Ectodermal cell (in vitro differentiated cells): ENCODE data around the gene EIF4H.

Experiments
- H3K27ac ChIP-seq: 2 replicates; pipeline ENCODE4 v1.7.0; 2013; ENCODE audit warnings: mild to moderate bottlenecking, low read depth, low read length; ENCODE audit not compliant: insufficient read depth, poor library complexity, severe bottlenecking
- H3K27me3 ChIP-seq: 2 replicates; pipeline ENCODE4 v1.7.0; 2013; ENCODE audit warnings: mild to moderate bottlenecking, low read length; ENCODE audit not compliant: insufficient read depth, control insufficient read depth, poor library complexity, severe bottlenecking
- H3K36me3 ChIP-seq: one replicate; pipeline ENCODE4 v1.7.0; 2013; ENCODE audit warnings: low read length; ENCODE audit not compliant: control insufficient read depth, insufficient read depth
- H3K4me1 ChIP-seq: one replicate; pipeline ENCODE4 v1.7.0; 2013; ENCODE audit warnings: low read length; ENCODE audit not compliant: control insufficient read depth, insufficient read depth
- H3K4me3 ChIP-seq: 2 replicates; pipeline ENCODE4 v1.7.0; 2013; ENCODE audit warnings: low read depth, low read length, control low read depth; ENCODE audit not compliant: insufficient read depth
- H3K9me3 ChIP-seq: 2 replicates; pipeline ENCODE4 v1.7.0; 2013; ENCODE audit warnings: mild to moderate bottlenecking, low read length, moderate library complexity; ENCODE audit not compliant: control insufficient read depth
- WGBS, 2 experiments: methylation state at CpG; one replicate each; pipeline ENCODE4 v1.1.7; 2013; ENCODE audit warnings: missing lambda C conversion rate in 2 of 2; 5-methylcytosine and 5-hydroxymethylcytosine counted together

The EIF4H gene

GRCh38 chr7:74233655-74234285 lies 59.6 kb downstream of the EIF4H start:
- H3K9me3 ChIP-seq, result no peaks in the 10 kb centered on the region
- no peaks in the 10 kb centered on the region for H3K4me1 ChIP-seq
- no peaks in the 10 kb centered on the region for H3K27me3 ChIP-seq
- H3K4me3 ChIP-seq, result no peak overlapping the region
- H3K36me3 ChIP-seq, result peaks cover 68% of the 10 kb centered on the region
- H3K27ac ChIP-seq, result no peak overlapping the region
- 95 to 96% methylated on average over 13 of the region's 13 CpGs for WGBS, 2 experiments

GRCh38 chr7:74235518-74236268 lies 61.5 kb downstream of the EIF4H start:
- Histone ChIP-seq H3K9me3 (no peaks in the 10 kb centered on the region), H3K27me3 (no peaks in the 10 kb centered on the region), H3K36me3 (peaks cover 70% of the 10 kb centered on the region), H3K27ac (no peak overlapping the region), H3K4me3 (no peak overlapping the region), H3K4me1 (no peaks in the 10 kb centered on the region)
- 94% methylated on average over 8 of the region's 8 CpGs for WGBS, 2 experiments

GRCh38 chr7:74236284-74236683 lies 62.1 kb downstream of the EIF4H start:
- Histone ChIP-seq H3K4me3 (no peak overlapping the region), H3K36me3 (peaks cover 67% of the 10 kb centered on the region), H3K9me3 (no peaks in the 10 kb centered on the region), H3K4me1 (no peaks in the 10 kb centered on the region), H3K27ac (no peak overlapping the region), H3K27me3 (no peaks in the 10 kb centered on the region)
- WGBS, 2 experiments, result 93 to 96% methylated on average over 3 of the region's 3 CpGs

GRCh38 chr7:74240482-74240881 lies 66.3 kb downstream of the EIF4H start:
- Histone ChIP-seq H3K27ac (no peak overlapping the region), H3K27me3 (no peaks in the 10 kb centered on the region), H3K4me1 (no peaks in the 10 kb centered on the region), H3K36me3 (peaks cover 64% of the 10 kb centered on the region), H3K9me3 (no peaks in the 10 kb centered on the region), H3K4me3 (no peak overlapping the region)
- 95 to 96% methylated on average over 4 of the region's 4 CpGs for WGBS, 2 experiments

- no peaks in the 10 kb centered on the region for H3K9me3 ChIP-seq
- H3K27me3 ChIP-seq, result no peaks in the 10 kb centered on the region
- peaks cover 61% of the 10 kb centered on the region for H3K36me3 ChIP-seq
- no peak overlapping the region for H3K27ac ChIP-seq
- no peaks in the 10 kb centered on the region for H3K4me1 ChIP-seq
- WGBS, 2 experiments, result 92 to 96% methylated on average over 5 of the region's 6 CpGs
- no peak overlapping the region for H3K4me3 ChIP-seq
Observed at GRCh38 chr7:74242122-74242443, 67.9 kb downstream of the EIF4H start.

- H3K9me3 ChIP-seq, result no peaks in the 10 kb centered on the region
- H3K4me1 ChIP-seq, result no peaks in the 10 kb centered on the region
- 96 to 98% methylated on average over 4 of the region's 4 CpGs for WGBS, 2 experiments
- no peak overlapping the region for H3K27ac ChIP-seq
- H3K27me3 ChIP-seq, result no peaks in the 10 kb centered on the region
- no peak overlapping the region for H3K4me3 ChIP-seq
- H3K36me3 ChIP-seq, result peaks cover 51% of the 10 kb centered on the region
Observed at GRCh38 chr7:74246497-74246896, 72.3 kb downstream of the EIF4H start.
